Peyer's patch (tissue), 4 donors: ENCODE data around the gene PKP3. TPM values are rescaled to one million over a fixed set of nuclear protein-coding genes. Genes with fewer than 3 reads are reported as not detected.
"Not testable (repeated sequence)": the region's sequence is repeated elsewhere in the genome, so short reads cannot be mapped to it uniquely, and the experiment has no call there.

ENCODE experiments used
- DNase-seq, 3 donors: peaks; one replicate each; pipeline ENCODE4 v3.0.0-alpha.2; 2017 to 2019
- H3K27ac ChIP-seq, 4 donors: fragments of 200-600 bp; sonication (generic); one replicate each; pipeline ENCODE4 v1.5.1; 2016 to 2019
- H3K27me3 ChIP-seq, 2 donors: fragments of 200-600 bp; sonication (generic); one replicate each; pipeline ENCODE4 v1.5.1; 2019
- H3K36me3 ChIP-seq, 3 donors: fragments of 200-600 bp; sonication (generic); one replicate each; pipeline ENCODE4 v1.5.1; 2016 to 2019
- H3K4me1 ChIP-seq, 4 donors: fragments of 200-600 bp; sonication (generic); one replicate each; pipeline ENCODE4 v1.5.1; 2016 to 2019
- H3K4me3 ChIP-seq, 4 donors: fragments of 200-600 bp; sonication (generic); 1 replicate in 3 of 4; 2 replicates in 1 of 4; pipeline ENCODE4 v1.5.1; 2016 to 2019; ENCODE audit warnings: mild to moderate bottlenecking in 1 of 4
- H3K9me3 ChIP-seq, 4 donors: fragments of 200-600 bp; sonication (generic); one replicate each; pipeline ENCODE4 v1.5.1; 2016 to 2019; ENCODE audit warnings: mild to moderate bottlenecking in 1 of 4
- POLR2A ChIP-seq, 2 donors: fragments of 450-650 bp; IDR thresholded peaks; one replicate each; pipeline ENCODE4 v1.5.1; 2017; ENCODE audit warnings: antibody characterized with exemption in 2 of 2, mild to moderate bottlenecking in 2 of 2, moderate library complexity in 2 of 2
- total RNA-seq, 4 donors: library from RNA; depleted of rRNA; stranded (reverse); fragments of >200 nt; gene quantifications; one replicate each; pipeline ENCODE4 v1.1.0, GENCODE V29; 2016
- TF ChIP-seq, protein P1 (sequence below), 6 experiments: fragments of 450-650 bp in 4 of 6; fragments of 200-600 bp in 2 of 6; sonication (generic) in 1 of 6; IDR thresholded peaks; one replicate each; pipeline ENCODE4 v1.5.1; 2017 to 2019; ENCODE audit warnings: antibody characterized with exemption in 6 of 6, mild to moderate bottlenecking in 3 of 6, moderate library complexity in 1 of 6

Gene PKP3
- total RNA-seq, 4 donors from 2014 or later: 95.7 to 254 (median 202) TPM

DNA sequence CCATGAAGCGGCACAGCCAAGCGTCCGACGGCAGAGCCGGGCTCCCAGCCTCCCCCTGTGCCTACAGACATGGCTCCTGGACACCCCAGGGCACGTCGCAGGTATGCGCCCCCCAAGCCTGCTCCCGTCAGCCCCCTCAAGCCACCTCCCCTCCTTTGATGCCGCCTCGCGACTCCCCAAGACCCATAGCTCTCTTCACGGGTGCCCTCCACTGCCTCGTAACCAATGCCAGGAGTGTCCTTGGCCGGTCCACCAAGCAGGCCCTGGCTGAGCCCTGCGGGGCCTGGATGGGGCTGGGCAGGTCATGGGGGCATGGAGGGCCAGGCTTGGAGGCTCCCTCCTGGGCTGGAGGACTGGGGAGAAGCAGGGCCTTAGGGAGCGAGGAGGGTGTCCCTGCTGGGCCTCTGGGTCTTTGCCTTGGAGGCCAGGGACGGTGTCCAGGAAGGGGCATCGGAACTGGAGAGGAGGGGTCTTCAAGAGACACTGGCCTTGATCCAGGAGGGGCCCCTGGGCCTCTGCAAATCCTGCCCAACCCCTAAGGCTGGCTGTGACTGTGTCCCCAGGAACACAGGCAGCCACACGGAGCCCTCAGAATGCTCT lies 38.6 kb downstream of the PKP3 start:
- no peaks in the 10 kb centered on the region for H3K27me3 ChIP-seq
- no peak for DNase-seq
- no peak overlapping the region for H3K27ac ChIP-seq
- H3K36me3 ChIP-seq: peaks cover 0 to 28% (median 0%) of the 10 kb centered on the region in 3 donors
- no peak overlapping the region for H3K4me3 ChIP-seq
- no peaks in the 10 kb centered on the region for H3K9me3 ChIP-seq
- no peak for TF ChIP-seq POLR2A (IDR thresholded peaks at IDR 0.05)
- TF ChIP-seq, protein P1, sequence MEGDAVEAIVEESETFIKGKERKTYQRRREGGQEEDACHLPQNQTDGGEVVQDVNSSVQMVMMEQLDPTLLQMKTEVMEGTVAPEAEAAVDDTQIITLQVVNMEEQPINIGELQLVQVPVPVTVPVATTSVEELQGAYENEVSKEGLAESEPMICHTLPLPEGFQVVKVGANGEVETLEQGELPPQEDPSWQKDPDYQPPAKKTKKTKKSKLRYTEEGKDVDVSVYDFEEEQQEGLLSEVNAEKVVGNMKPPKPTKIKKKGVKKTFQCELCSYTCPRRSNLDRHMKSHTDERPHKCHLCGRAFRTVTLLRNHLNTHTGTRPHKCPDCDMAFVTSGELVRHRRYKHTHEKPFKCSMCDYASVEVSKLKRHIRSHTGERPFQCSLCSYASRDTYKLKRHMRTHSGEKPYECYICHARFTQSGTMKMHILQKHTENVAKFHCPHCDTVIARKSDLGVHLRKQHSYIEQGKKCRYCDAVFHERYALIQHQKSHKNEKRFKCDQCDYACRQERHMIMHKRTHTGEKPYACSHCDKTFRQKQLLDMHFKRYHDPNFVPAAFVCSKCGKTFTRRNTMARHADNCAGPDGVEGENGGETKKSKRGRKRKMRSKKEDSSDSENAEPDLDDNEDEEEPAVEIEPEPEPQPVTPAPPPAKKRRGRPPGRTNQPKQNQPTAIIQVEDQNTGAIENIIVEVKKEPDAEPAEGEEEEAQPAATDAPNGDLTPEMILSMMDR (IDR thresholded peaks at IDR 0.05): no peak
- no peaks in the 10 kb centered on the region for H3K4me1 ChIP-seq

DNA sequence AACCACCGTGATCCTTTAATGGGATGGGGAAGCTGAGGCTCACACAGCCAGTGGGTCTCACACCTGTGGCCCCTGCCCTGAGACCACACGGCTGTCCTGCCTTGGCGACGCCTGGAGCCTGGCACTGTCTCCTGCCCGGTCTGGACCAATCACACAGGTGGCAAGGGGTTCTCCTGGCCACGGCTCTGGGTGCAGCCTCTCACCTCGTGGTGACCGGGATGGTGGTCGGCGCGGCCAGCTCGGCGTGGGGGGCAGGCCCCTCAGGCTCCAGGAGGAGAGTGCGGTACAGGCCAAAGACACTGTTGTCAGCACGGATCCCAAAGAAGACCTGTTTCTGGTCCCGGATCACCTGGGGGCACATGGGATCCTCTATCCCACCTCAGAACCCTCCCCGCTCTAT lies 39.1 kb downstream of the PKP3 start:
- Histone ChIP-seq H3K4me3 (no peak overlapping the region), H3K36me3 (peaks cover 0 to 27% (median 0%) of the 10 kb centered on the region in 3 donors), H3K9me3 (no peaks in the 10 kb centered on the region), H3K4me1 (no peaks in the 10 kb centered on the region), H3K27ac (no peak overlapping the region), H3K27me3 (no peaks in the 10 kb centered on the region)
- DNase-seq: no peak
- TF ChIP-seq, protein P1 (IDR thresholded peaks at IDR 0.05): no peak
- TF ChIP-seq POLR2A (IDR thresholded peaks at IDR 0.05): no peak

DNA sequence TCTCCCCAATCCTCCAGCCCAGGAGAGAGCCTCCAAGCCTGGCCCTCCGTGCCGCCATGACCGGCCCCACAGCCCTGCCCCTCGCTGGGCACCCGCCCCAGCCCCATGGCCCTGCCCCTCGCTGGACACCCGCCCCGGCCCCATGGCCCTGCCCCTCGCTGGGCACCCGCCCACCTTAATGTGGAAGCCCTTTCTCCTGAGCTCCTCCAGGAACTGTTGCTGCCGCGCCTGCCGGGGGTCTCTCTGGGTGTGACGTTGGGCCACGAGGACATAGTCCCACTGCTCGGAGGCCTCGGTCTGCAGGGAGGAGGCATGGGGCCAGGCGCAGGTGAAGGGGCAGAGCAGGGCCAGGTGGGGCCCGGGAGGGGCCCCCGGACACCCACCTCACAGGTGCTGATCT lies 39.6 kb downstream of the PKP3 start:
- H3K9me3 ChIP-seq: no peaks in the 10 kb centered on the region
- no peak for TF ChIP-seq POLR2A (IDR thresholded peaks at IDR 0.05)
- TF ChIP-seq, protein P1 (IDR thresholded peaks at IDR 0.05): no peak
- H3K27ac ChIP-seq: no peak overlapping the region
- H3K4me3 ChIP-seq: no peak overlapping the region
- peaks cover 0 to 22% (median 0%) of the 10 kb centered on the region in 3 donors for H3K36me3 ChIP-seq
- no peak for DNase-seq
- no peaks in the 10 kb centered on the region for H3K27me3 ChIP-seq
- H3K4me1 ChIP-seq: no peaks in the 10 kb centered on the region

DNA sequence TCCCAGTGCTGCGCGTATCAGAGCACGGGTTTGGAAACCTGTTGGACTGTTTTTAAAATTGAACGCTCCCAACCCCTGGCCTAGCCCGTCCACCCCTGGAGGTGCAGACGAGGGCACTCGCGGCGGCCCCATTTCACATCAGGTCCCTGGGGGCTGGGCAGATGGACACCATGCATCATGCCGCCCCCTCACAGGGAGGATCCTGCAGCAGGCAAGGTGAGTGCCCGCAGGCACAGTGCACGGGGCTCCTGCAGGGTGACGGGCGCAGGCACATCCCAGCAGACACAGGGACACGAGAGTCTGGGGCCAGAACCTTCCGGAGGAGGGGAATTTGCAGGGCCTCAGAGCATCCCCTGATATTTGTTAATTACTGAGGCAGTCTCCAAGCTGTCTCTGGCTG lies 40.5 kb downstream of the PKP3 start:
- H3K36me3 ChIP-seq: peaks cover 0 to 21% (median 0%) of the 10 kb centered on the region in 3 donors
- peaks cover 0 to 5% (median 0%) of the 10 kb centered on the region in 4 donors for H3K4me1 ChIP-seq
- DNase-seq: no peak
- H3K4me3 ChIP-seq: no peak overlapping the region
- H3K27ac ChIP-seq: no peak overlapping the region
- TF ChIP-seq, protein P1 (IDR thresholded peaks at IDR 0.05): no peak
- TF ChIP-seq POLR2A (IDR thresholded peaks at IDR 0.05): no peak
- no peaks in the 10 kb centered on the region for H3K27me3 ChIP-seq
- H3K9me3 ChIP-seq: no peaks in the 10 kb centered on the region

DNA sequence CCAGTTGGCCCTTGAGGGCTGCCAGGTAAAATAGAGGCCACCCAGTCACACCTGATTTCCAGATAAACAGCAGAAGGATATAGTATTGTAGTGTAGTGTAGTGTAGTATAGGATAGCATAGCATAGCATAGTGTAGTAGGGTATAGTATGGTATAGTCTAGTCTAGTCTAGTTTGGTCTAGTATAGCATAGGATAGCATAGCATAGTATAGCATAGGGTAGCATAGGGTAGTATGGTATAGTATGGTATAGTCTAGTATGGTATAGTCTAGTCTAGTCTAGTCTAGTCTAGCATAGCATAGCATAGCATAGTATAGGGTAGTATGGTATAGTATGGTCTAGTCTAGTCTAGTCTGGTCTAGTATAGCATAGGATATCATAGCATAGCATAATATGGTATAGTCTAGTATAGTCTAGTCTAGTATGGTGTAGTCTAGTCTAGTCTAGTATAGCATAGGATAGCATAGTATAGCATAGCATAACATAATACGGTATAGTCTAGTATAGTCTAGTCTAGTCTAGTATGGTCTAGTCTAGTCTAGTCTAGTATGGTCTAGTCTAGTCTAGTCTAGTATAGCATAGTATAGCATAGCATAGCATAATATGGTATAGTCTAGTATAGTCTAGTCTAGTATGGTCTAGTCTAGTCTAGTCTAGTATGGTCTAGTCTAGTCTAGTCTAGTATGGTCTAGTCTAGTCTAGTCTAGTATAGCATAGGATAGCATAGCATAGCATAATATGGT lies 41.2 kb downstream of the PKP3 start:
- not testable (repeated sequence) for H3K27me3 ChIP-seq, H3K4me3 ChIP-seq, DNase-seq, H3K27ac ChIP-seq, H3K9me3 ChIP-seq
- Histone ChIP-seq H3K36me3 (peaks cover 0 to 21% (median 0%) of the 10 kb centered on the region in 3 donors), H3K4me1 (peaks cover 0 to 12% (median 0%) of the 10 kb centered on the region in 4 donors)

DNA sequence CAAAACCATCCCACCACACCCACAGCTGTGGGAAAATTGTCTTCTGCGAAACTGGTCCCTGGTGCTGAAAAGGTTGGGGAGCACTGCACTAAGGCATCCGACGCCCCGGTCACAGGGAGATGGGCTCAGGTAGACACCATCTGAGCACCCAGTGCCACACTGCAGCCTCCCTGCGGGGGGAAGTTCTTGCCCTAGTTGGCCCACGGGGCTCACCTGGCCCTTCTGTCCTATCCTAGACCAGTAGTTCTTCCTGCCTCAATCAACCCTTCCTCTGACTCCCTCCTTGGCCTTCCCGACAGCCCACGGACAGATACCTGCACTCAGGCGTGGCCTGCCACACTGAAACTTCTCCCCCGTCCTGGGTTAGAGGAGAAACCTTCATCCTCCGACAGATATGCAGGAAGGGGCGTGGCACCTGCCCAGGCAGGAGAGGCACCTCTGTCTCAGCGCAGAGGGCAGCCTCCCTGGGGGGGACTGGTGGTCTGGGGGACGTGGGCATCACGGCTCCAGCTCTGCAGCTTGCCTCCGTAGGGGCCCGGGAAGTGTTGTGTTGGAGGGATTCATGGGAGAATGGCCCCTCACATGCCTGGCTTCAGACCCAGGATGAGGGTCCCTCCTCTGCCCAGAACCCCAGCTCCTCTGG lies 43.3 kb downstream of the PKP3 start:
- H3K4me3 ChIP-seq: no peak overlapping the region
- H3K9me3 ChIP-seq: no peaks in the 10 kb centered on the region
- peaks cover 0 to 22% (median 8%) of the 10 kb centered on the region in 4 donors for H3K4me1 ChIP-seq
- H3K36me3 ChIP-seq: peaks cover 0 to 21% (median 0%) of the 10 kb centered on the region in 3 donors
- no peak overlapping the region for H3K27ac ChIP-seq
- no peaks in the 10 kb centered on the region for H3K27me3 ChIP-seq
- no peak for DNase-seq
- TF ChIP-seq, protein P1 (IDR thresholded peaks at IDR 0.05): no peak
- TF ChIP-seq POLR2A (IDR thresholded peaks at IDR 0.05): no peak
